Fibroblast of skin of scalp (primary cell): ENCODE results near the gene CD3G.
A peak's percentile ranks its signal among the peaks of the same experiment; 100 is the strongest.
"Not testable (repeated sequence)": the region's sequence is repeated elsewhere in the genome, so short reads cannot be mapped to it uniquely, and the experiment has no call there.

Experiments
- DNase-seq: peaks from one replicate; pipeline ENCODE4 v3.0.0-alpha.2; 2013

CD3G gene

GRCh38 chr11:118380571-118380970, 36.4 kb downstream of the CD3G start:
- DNase-seq = no peak

GRCh38 chr11:118382954-118383353, 38.8 kb downstream of the CD3G start:
- DNase-seq = no peak

GRCh38 chr11:118383657-118384056, 39.5 kb downstream of the CD3G start:
- no peak for DNase-seq

GRCh38 chr11:118396097-118396501, 52.0 kb downstream of the CD3G start:
- no peak for DNase-seq

- no peak for DNase-seq
Measured at GRCh38 chr11:118397448-118397847, 53.3 kb downstream of the CD3G start.

- no peak for DNase-seq
Measured at GRCh38 chr11:118398791-118399559, 54.8 kb downstream of the CD3G start.

- DNase-seq = peak; percentile 86
Measured at GRCh38 chr11:118401151-118401879, 57.2 kb downstream of the CD3G start, which contains the start of gene ATP5MG. Gene ATP5MG (plus strand): TSS chr11:118401606. CDS start chr11:118401666, 60 bp downstream.

- peak; percentile 66 for DNase-seq
Measured at GRCh38 chr11:118401880-118402590, 57.9 kb downstream of the CD3G start.

- DNase-seq = not testable (repeated sequence)
Measured at GRCh38 chr11:118402594-118402993, 58.5 kb downstream of the CD3G start.
